K562 (cell line): ENCODE measurements around the gene CEP70. TPM values are rescaled to one million over a fixed set of nuclear protein-coding genes. Genes with fewer than 3 reads are reported as not detected.

Source experiments
- ATAC-seq: fragments of 200-7000 bp; cut with Tn5 transposase; 3 replicates; pipeline ENCODE4 v1.9.1; 2020; ENCODE audit warnings: moderate library complexity
- BruUV-seq: library from RNA; stranded (reverse); fragments of 400-500 nt; replicated peaks from 2 replicates; lab custom pipeline; 2021; lab: Mats Ljungman, UMichigan
- CTCF ChIA-PET: fragments of 300-600 bp; formaldehyde crosslinking; extraction: SDS; loops from one replicate; lab custom pipeline; 2021; ENCODE audit warnings: low intra/inter-chr PET ratio; lab: Yijun Ruan, JAX
- POLR2A ChIA-PET: fragments of 300-600, 350-650 bp; sonication (Branson Sonifier 250); formaldehyde crosslinking; extraction: SDS; loops from one replicate; lab custom pipeline; 2021; ENCODE audit warnings: antibody characterized with exemption, inconsistent platforms; lab: Yijun Ruan, JAX
- DNase-seq, 4 experiments: peaks; one replicate each; pipeline versions ENCODE4 v3.0.0 to v3.0.0-alpha.2; 2011 to 2018; ENCODE audit warnings: low spot score in 3 of 4, mixed read lengths in 3 of 4; ENCODE audit errors: extremely low read depth in 1 of 4
- FAIRE-seq: peaks from 2 replicates; lab custom pipeline; 2011; peaks lifted over from hg19 to GRCh38; lab: Jason Lieb, UNC
- H2AFZ ChIP-seq: 2 replicates; pipeline ENCODE4 v1.6.0; 2011; ENCODE audit warnings: low read depth, low read length, control low read depth, inconsistent platforms
- H3K27ac ChIP-seq: fragments of 200-600 bp; 3 replicates; pipeline ENCODE4 v1.8.0; 2011; ENCODE audit warnings: low read depth, mild to moderate bottlenecking, control low read depth, inconsistent platforms, low read length, moderate library complexity, mixed read lengths; ENCODE audit errors: extremely low read depth
- H3K27me3 ChIP-seq, 2 experiments: fragments of 300-600 bp in 1 of 2; 2 replicates in 1 of 2; 3 replicates in 1 of 2; pipeline versions ENCODE4 v1.6.0 to v1.8.0; 2011; ENCODE audit warnings: inconsistent platforms in 2 of 2, low read length in 2 of 2, mild to moderate bottlenecking in 1 of 2, mixed read lengths in 1 of 2, moderate library complexity in 1 of 2; ENCODE audit not compliant: control insufficient read depth in 2 of 2, insufficient read depth in 2 of 2
- H3K36me3 ChIP-seq: fragments of 300-600 bp; 3 replicates; pipeline ENCODE4 v1.8.0; 2011; ENCODE audit warnings: mild to moderate bottlenecking, low read length, inconsistent platforms; ENCODE audit not compliant: control insufficient read depth, insufficient read depth
- H3K4me1 ChIP-seq, 2 experiments: fragments of 200-600 bp in 1 of 2; replicated peaks in 1 of 2; 2 replicates in 1 of 2; 3 replicates in 1 of 2; pipeline versions ENCODE4 v1.5.1 to v1.8.0; 2011; ENCODE audit warnings: inconsistent platforms in 2 of 2, low read length in 2 of 2, mild to moderate bottlenecking in 1 of 2, mixed read lengths in 1 of 2, moderate library complexity in 1 of 2; ENCODE audit not compliant: control insufficient read depth in 2 of 2, insufficient read depth in 2 of 2
- H3K4me2 ChIP-seq: 2 replicates; pipeline ENCODE4 v1.6.1; 2011; ENCODE audit warnings: low read length, control low read depth, inconsistent platforms, mixed read lengths; ENCODE audit not compliant: insufficient read depth
- H3K4me3 ChIP-seq: fragments of 200-600 bp; sonication (generic), shearing (Covaris generic); 2 replicates; pipeline ENCODE4 v1.5.1; 2016; ENCODE audit warnings: control low read depth, inconsistent platforms
- H3K79me2 ChIP-seq: fragments of 200-600 bp; 3 replicates; pipeline ENCODE4 v1.8.0; 2011; ENCODE audit warnings: low read length, inconsistent platforms; ENCODE audit not compliant: control insufficient read depth, insufficient read depth
- H3K9ac ChIP-seq, 2 experiments: 2 replicates each; pipeline versions ENCODE4 v1.6.0 to v1.6.1; 2011; ENCODE audit warnings: low read depth in 2 of 2, low read length in 2 of 2, control low read depth in 1 of 2, inconsistent platforms in 1 of 2, mild to moderate bottlenecking in 1 of 2, mixed read lengths in 1 of 2; ENCODE audit not compliant: insufficient read depth in 1 of 2
- H3K9me1 ChIP-seq: one replicate; pipeline ENCODE4 v1.6.0; 2011; ENCODE audit warnings: inconsistent platforms, mild to moderate bottlenecking, low read length, moderate library complexity; ENCODE audit not compliant: control insufficient read depth, insufficient read depth
- H3K9me3 ChIP-seq: replicated peaks from 2 replicates; pipeline ENCODE4 v1.5.1; 2011; ENCODE audit warnings: low read depth, low read length, inconsistent platforms; ENCODE audit not compliant: control insufficient read depth, insufficient read depth
- H4K20me1 ChIP-seq: replicated peaks from 2 replicates; pipeline ENCODE4 v1.6.1; 2011; ENCODE audit warnings: low read length, inconsistent platforms, mixed read lengths; ENCODE audit not compliant: control insufficient read depth, insufficient read depth
- ARNT ChIP-seq, 2 experiments: fragments of 450-650 bp; IDR thresholded peaks; 2 replicates each; pipeline ENCODE4 v1.6.1; 2016; ENCODE audit warnings: mild to moderate bottlenecking in 1 of 2
- DPF2 ChIP-seq: fragments of 450-650 bp; IDR thresholded peaks from 2 replicates; pipeline ENCODE4 v1.6.1; 2016
- ETV5 ChIP-seq: sonication (generic); formaldehyde crosslinking; IDR thresholded peaks from 2 replicates; pipeline ENCODE4 v1.4.0; 2020; ENCODE audit warnings: low read depth, mild to moderate bottlenecking, missing genetic modification reagents
- HDAC8 ChIP-seq: fragments of 450-650 bp; IDR thresholded peaks from 2 replicates; pipeline ENCODE4 v1.6.1; 2016; ENCODE audit warnings: mild to moderate bottlenecking, missing genetic modification characterization, moderate library complexity, missing compliant biosample characterization
- LARP7 ChIP-seq: fragments of 450-650 bp; IDR thresholded peaks from 2 replicates; pipeline ENCODE4 v1.6.1; 2016
- MYC ChIP-seq, 2 experiments: fragments of 250-450 bp in 1 of 2; sonication (Bioruptor Pico) in 1 of 2; IDR thresholded peaks; 2 replicates each; pipeline versions ENCODE4 v1.5.1 to v1.6.1; 2012 to 2021; ENCODE audit warnings: low read depth in 2 of 2, borderline replicate concordance in 1 of 2, improper control_type of control experiment in 1 of 2, low read length in 1 of 2, mild to moderate bottlenecking in 1 of 2, moderate library complexity in 1 of 2
- NUFIP1 ChIP-seq: fragments of 450-650 bp; IDR thresholded peaks from 2 replicates; pipeline ENCODE4 v1.6.1; 2018; ENCODE audit not compliant: partially characterized antibody
- PURB ChIP-seq: sonication (generic); formaldehyde crosslinking; IDR thresholded peaks from 2 replicates; pipeline ENCODE4 v1.9.0; 2021; ENCODE audit warnings: low read depth, mild to moderate bottlenecking, missing genetic modification reagents
- SRSF9 ChIP-seq: fragments of 200-400 bp; formaldehyde crosslinking; IDR thresholded peaks from 2 replicates; pipeline ENCODE4 v1.6.1; 2017; ENCODE audit warnings: low read depth, low read length, borderline replicate concordance
- STAG1 ChIP-seq: sonication (generic); formaldehyde crosslinking; IDR thresholded peaks from 2 replicates; pipeline ENCODE4 v1.5.0; 2020; ENCODE audit warnings: missing genetic modification reagents, borderline replicate concordance
- TAF15 ChIP-seq: fragments of 200-400 bp; formaldehyde crosslinking; IDR thresholded peaks from 2 replicates; pipeline ENCODE4 v1.6.1; 2017; ENCODE audit warnings: mild to moderate bottlenecking, low read depth, low read length, moderate library complexity
- TEAD1 ChIP-seq, 2 experiments: fragments of 450-650 bp in 1 of 2; sonication (generic) in 1 of 2; formaldehyde crosslinking; IDR thresholded peaks; 2 replicates each; pipeline versions ENCODE4 v1.4.0 to v1.8.0; 2020 to 2022; ENCODE audit warnings: mild to moderate bottlenecking in 2 of 2, missing genetic modification reagents in 1 of 2
- TRIM24 ChIP-seq, 2 experiments: fragments of 450-650 bp; IDR thresholded peaks; 2 replicates each; pipeline ENCODE4 v1.6.1; 2016
- ZNF639 ChIP-seq, 2 experiments: fragments of 200-800 bp in 1 of 2; sonication (Bioruptor generic) in 1 of 2; sonication (generic) in 1 of 2; formaldehyde crosslinking in 1 of 2; IDR thresholded peaks in 1 of 2; conservative IDR thresholded peaks in 1 of 2; 2 replicates each; pipeline versions ENCODE4 v1.5.0 to v1.6.1; 2016 to 2020; ENCODE audit warnings: missing compliant biosample characterization in 1 of 2, missing genetic modification characterization in 1 of 2, missing genetic modification reagents in 1 of 2
- WGBS: fragments of 100-300 bp; shearing (Covaris generic); methylation state at CpG from one replicate; pipeline ENCODE4 v1.1.6; 2016; ENCODE audit warnings: low coverage, mixed read lengths; ENCODE audit not compliant: insufficient coverage; ENCODE audit errors: missing lambda C conversion rate; 5-methylcytosine and 5-hydroxymethylcytosine counted together
- in situ Hi-C: fragments of 300-500 bp; cut with MboI; formaldehyde crosslinking; loops from 4 replicates; pipeline ENCODE4 v1.15.0; 2018; ENCODE audit warnings: inconsistent platforms, mixed read lengths
- intact Hi-C: fragments of 100-400 bp; cut with micrococcal nuclease; formaldehyde crosslinking; loops from 2 replicates; pipeline ENCODE4 v1.14.2; 2022
- polyA plus RNA-seq, 8 experiments: library from polyadenylated mRNA; depleted of rRNA in 4 of 8; stranded (reverse) in 5 of 8; unstranded in 3 of 8; fragments of >200 nt; fragmentation: Nextera tagmentation in 2 of 8; fragmentation: Illumina TruSeq in 1 of 8; extraction: Ambion mirVana in 2 of 8; extraction: Trizol in 1 of 8; gene quantifications; 2 replicates each; pipeline versions ENCODE4 v1.2.1 to v1.2.3, GENCODE V29; 2011 to 2014; ENCODE audit warnings: inconsistent platforms in 1 of 8, missing spikeins in 1 of 8
- total RNA-seq, 7 experiments: library from RNA; depleted of rRNA in 6 of 7; stranded (reverse); fragments of >200 nt in 6 of 7; fragmentation: Illumina TruSeq in 2 of 7; extraction: Trizol in 2 of 7; gene quantifications; 2 replicates each; pipeline versions ENCODE4 v1.2.1 to v1.2.3, GENCODE V29; 2011 to 2021; ENCODE audit warnings: low replicate concordance in 1 of 7
- TF ChIP-seq, protein P1 (sequence below): fragments of 450-650 bp; formaldehyde crosslinking; IDR thresholded peaks from 2 replicates; pipeline ENCODE4 v1.4.0; 2020; ENCODE audit warnings: mild to moderate bottlenecking, moderate library complexity

CEP70 gene
- total and polyA plus RNA-seq, 9 of the 15 experiments (the other 6 are each of a cell fraction or from before 2014, with no cell fraction given) = 16.1 to 31.5 (median 23.4) TPM

DNA sequence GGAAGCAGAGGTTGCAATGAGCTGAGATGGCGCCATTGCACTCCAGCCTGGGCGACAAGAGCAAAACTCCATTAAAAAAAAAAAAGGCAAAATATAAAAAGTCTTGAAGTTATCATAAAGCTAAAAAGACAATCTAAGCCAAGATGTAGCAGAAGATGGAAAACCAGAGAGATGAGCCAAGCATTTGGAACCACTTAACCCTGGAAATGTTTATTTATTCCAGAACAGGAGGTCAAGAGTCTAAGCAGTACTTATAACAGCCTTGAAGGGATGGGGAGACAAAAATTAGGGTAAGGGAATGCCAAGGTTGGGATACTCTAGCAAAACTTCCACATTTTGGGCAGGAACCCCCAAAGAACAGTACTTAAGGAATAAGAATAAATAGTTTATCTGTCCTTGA lies 44.6 kb upstream of the CEP70 start:
- ATAC-seq (no peak), FAIRE-seq (no peak), DNase-seq (no peak)
- no TSS peak for BruUV-seq
- TF ChIP-seq STAG1 (CRISPR knock-in tag) (no peak), SRSF9 (no peak)
- Histone ChIP-seq H4K20me1 (no peaks in the 10 kb centered on the region), H3K27ac (no peak overlapping the region), H3K9me3 (peaks cover 6% of the 10 kb centered on the region; the same call in 1 of the 2 replicates), H2AFZ (no peak overlapping the region), H3K9me1 (no peaks in the 10 kb centered on the region), H3K4me1 (no peaks in the 10 kb centered on the region), H3K9ac (no peak overlapping the region), H3K4me3 (no peak overlapping the region), H3K4me2 (no peak overlapping the region), H3K36me3 (no peaks in the 10 kb centered on the region), H3K27me3 (no peaks in the 10 kb centered on the region), H3K79me2 (no peaks in the 10 kb centered on the region)
- CTCF ChIA-PET = no interaction called here
- POLR2A ChIA-PET = no interaction called here
- WGBS = 29% methylated on average over 2 of the region's 2 CpGs
- intact Hi-C loops (no loop called here), in situ Hi-C loops (no loop called here)

- H3K4me1 ChIP-seq = no peaks in the 10 kb centered on the region
- FAIRE-seq (no peak), DNase-seq (no peak), ATAC-seq (no peak)
- no peaks in the 10 kb centered on the region for H4K20me1 ChIP-seq
- CTCF ChIA-PET = no interaction called here
- H3K27ac ChIP-seq = no peak overlapping the region
- H3K9ac ChIP-seq = no peak overlapping the region
- no TSS peak for BruUV-seq
- 15% methylated on average over 6 of the region's 6 CpGs for WGBS
- in situ Hi-C loops = no loop called here
- H3K36me3 ChIP-seq = no peaks in the 10 kb centered on the region
- H2AFZ ChIP-seq = no peak overlapping the region
- H3K9me1 ChIP-seq = no peaks in the 10 kb centered on the region
- H3K4me3 ChIP-seq = no peak overlapping the region
- intact Hi-C loops = no loop called here
- H3K4me2 ChIP-seq = no peak overlapping the region
- no peaks in the 10 kb centered on the region for H3K79me2 ChIP-seq
- POLR2A ChIA-PET = interaction anchor here (1.0 kb wide), 1 partner anchor 10 kb away, joined by 3 read pairs; no protein-coding TSS in a partner anchor
- no peaks in the 10 kb centered on the region for H3K9me3 ChIP-seq
- peaks cover 0 to 5% of the 10 kb centered on the region in 2 experiments; a peak in 2 of 5 replicates for H3K27me3 ChIP-seq
- TF ChIP-seq TEAD1 (CRISPR knock-in tag; IDR thresholded peaks at IDR 0.05) (no peak), HDAC8 (tag) (no peak), MYC (IDR thresholded peaks at IDR 0.05; ENCODE audit: low read depth, low read length) (no peak), MYC (CRISPR knock-in tag; IDR thresholded peaks at IDR 0.05; ENCODE audit: borderline replicate concordance, low read depth) (no peak), PURB (no peak), TAF15 (no peak), ZNF639 (CRISPR knock-in tag; conservative IDR thresholded peaks at IDR 0.05 in 1 of 2, IDR thresholded peaks at IDR 0.05 in 1 of 2) (no peak), LARP7 (no peak), ARNT (IDR thresholded peaks at IDR 0.05) (no peak), ETV5 (no peak), TRIM24 (IDR thresholded peaks at IDR 0.05) (no peak), NUFIP1 (no peak), DPF2 (no peak)
- TF ChIP-seq, protein P1, sequence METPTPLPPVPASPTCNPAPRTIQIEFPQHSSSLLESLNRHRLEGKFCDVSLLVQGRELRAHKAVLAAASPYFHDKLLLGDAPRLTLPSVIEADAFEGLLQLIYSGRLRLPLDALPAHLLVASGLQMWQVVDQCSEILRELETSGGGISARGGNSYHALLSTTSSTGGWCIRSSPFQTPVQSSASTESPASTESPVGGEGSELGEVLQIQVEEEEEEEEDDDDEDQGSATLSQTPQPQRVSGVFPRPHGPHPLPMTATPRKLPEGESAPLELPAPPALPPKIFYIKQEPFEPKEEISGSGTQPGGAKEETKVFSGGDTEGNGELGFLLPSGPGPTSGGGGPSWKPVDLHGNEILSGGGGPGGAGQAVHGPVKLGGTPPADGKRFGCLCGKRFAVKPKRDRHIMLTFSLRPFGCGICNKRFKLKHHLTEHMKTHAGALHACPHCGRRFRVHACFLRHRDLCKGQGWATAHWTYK (CRISPR knock-in tag) = no peak
Observed at GRCh38 chr3:138629526-138629925, 35.5 kb upstream of the CEP70 start.
